HepG2 (cell line): Measurements from ENCODE around the gene HOXA5. TPM values are rescaled to one million over a fixed set of nuclear protein-coding genes. Genes with fewer than 3 reads are reported as not detected.

Experiments used
- ATAC-seq: fragments of 200-7000 bp; cut with Tn5 transposase; 3 replicates; pipeline ENCODE4 v1.9.1; 2020; ENCODE audit warnings: mild to moderate bottlenecking, moderate library complexity
- BruUV-seq: library from RNA; stranded (reverse); fragments of 400-500 nt; replicated peaks from 2 replicates; lab custom pipeline; 2021; lab: Mats Ljungman, UMichigan
- CTCF ChIA-PET: fragments of 300-600 bp; formaldehyde crosslinking; extraction: SDS; loops from one replicate; lab custom pipeline; 2021; ENCODE audit warnings: low total read pairs, inconsistent platforms, low intra/inter-chr PET ratio; lab: Yijun Ruan, JAX
- POLR2A ChIA-PET: fragments of 350-600 bp; sonication (Branson Sonifier 250); formaldehyde crosslinking; loops from one replicate; lab custom pipeline; 2020; ENCODE audit warnings: antibody characterized with exemption, inconsistent platforms; lab: Yijun Ruan, JAX
- DNase-seq: peaks from one replicate; pipeline ENCODE4 v3.0.0-alpha.2; 2015; ENCODE audit warnings: low spot score
- FAIRE-seq: peaks from 3 replicates; lab custom pipeline; 2011; peaks lifted over from hg19 to GRCh38; lab: Jason Lieb, UNC
- H2AFZ ChIP-seq: one replicate; pipeline ENCODE4 v1.6.1; 2011; ENCODE audit warnings: low read length, inconsistent platforms
- H3K27ac ChIP-seq: fragments of 300-600 bp; 3 replicates; pipeline ENCODE4 v1.8.0; 2011; ENCODE audit warnings: mixed run types, mild to moderate bottlenecking, mixed read lengths, low read length, inconsistent platforms; ENCODE audit not compliant: insufficient read depth; ENCODE audit errors: extremely low read length
- H3K27me3 ChIP-seq, 2 experiments: fragments of 200-600 bp in 1 of 2; 2 replicates in 1 of 2; 3 replicates in 1 of 2; pipeline versions ENCODE4 v1.6.0 to v1.8.0; 2011; ENCODE audit warnings: low read length in 2 of 2, mild to moderate bottlenecking in 2 of 2, moderate library complexity in 2 of 2, inconsistent platforms in 1 of 2; ENCODE audit not compliant: insufficient read depth in 2 of 2, control insufficient read depth in 1 of 2
- H3K36me3 ChIP-seq, 2 experiments: fragments of 200-600 bp in 1 of 2; replicated peaks in 1 of 2; 2 replicates in 1 of 2; 3 replicates in 1 of 2; pipeline versions ENCODE4 v1.5.1 to v1.8.0; 2011; ENCODE audit warnings: low read length in 2 of 2, inconsistent platforms in 1 of 2; ENCODE audit not compliant: insufficient read depth in 2 of 2, control insufficient read depth in 1 of 2
- H3K4me1 ChIP-seq: 2 replicates; pipeline ENCODE4 v1.5.1; 2012; ENCODE audit warnings: low read length, inconsistent platforms; ENCODE audit not compliant: insufficient read depth
- H3K4me2 ChIP-seq: 2 replicates; pipeline ENCODE4 v1.6.0; 2011; ENCODE audit warnings: low read depth, low read length, inconsistent platforms
- H3K4me3 ChIP-seq, 3 experiments: fragments of 200-600 bp in 1 of 3; sonication (generic), shearing (Covaris generic) in 1 of 3; replicated peaks in 1 of 3; 2 replicates each; pipeline ENCODE4 v1.5.1; 2011 to 2016; ENCODE audit warnings: low read length in 3 of 3, inconsistent platforms in 2 of 3, low read depth in 2 of 3, mild to moderate bottlenecking in 2 of 3, control low read depth in 1 of 3, mixed read lengths in 1 of 3; ENCODE audit not compliant: insufficient read depth in 1 of 3
- H3K79me2 ChIP-seq: one replicate; pipeline ENCODE4 v1.6.1; 2011; ENCODE audit warnings: low read length, inconsistent platforms; ENCODE audit not compliant: insufficient read depth
- H3K9ac ChIP-seq: 2 replicates; pipeline ENCODE4 v1.6.0; 2011; ENCODE audit warnings: mild to moderate bottlenecking, low read depth, low read length, inconsistent platforms; ENCODE audit not compliant: insufficient read depth
- H3K9me3 ChIP-seq: 2 replicates; pipeline ENCODE4 v1.5.1; 2012; ENCODE audit warnings: mild to moderate bottlenecking, low read length
- H4K20me1 ChIP-seq: 2 replicates; pipeline ENCODE4 v1.6.0; 2011; ENCODE audit warnings: inconsistent platforms, mild to moderate bottlenecking, low read length, moderate library complexity; ENCODE audit not compliant: insufficient read depth
- DPF2 ChIP-seq: sonication (generic); formaldehyde crosslinking; IDR thresholded peaks from 2 replicates; pipeline ENCODE4 v1.4.0; 2020; ENCODE audit warnings: mild to moderate bottlenecking, low read depth, missing genetic modification reagents, borderline replicate concordance
- HOXA5 ChIP-seq: sonication (generic); formaldehyde crosslinking; IDR thresholded peaks from 2 replicates; pipeline ENCODE4 v1.4.0; 2020; ENCODE audit warnings: missing genetic modification reagents
- MED1 ChIP-seq: sonication (generic); formaldehyde crosslinking; IDR thresholded peaks from 2 replicates; pipeline ENCODE4 v1.4.0; 2020; ENCODE audit warnings: missing genetic modification reagents
- PTBP1 ChIP-seq: fragments of 200-400 bp; formaldehyde crosslinking; IDR thresholded peaks from 2 replicates; pipeline ENCODE4 v1.6.1; 2018; ENCODE audit warnings: low read length, low read depth; ENCODE audit not compliant: poor library complexity, severe bottlenecking
- REXO4 ChIP-seq: sonication (generic); formaldehyde crosslinking; IDR thresholded peaks from 2 replicates; pipeline ENCODE4 v1.8.0; 2022; ENCODE audit warnings: missing genetic modification reagents, mild to moderate bottlenecking, borderline replicate concordance
- SAP130 ChIP-seq: IDR thresholded peaks from 2 replicates; pipeline ENCODE4 v1.6.1; 2016; ENCODE audit warnings: low read depth
- SP4 ChIP-seq: sonication (generic); formaldehyde crosslinking; IDR thresholded peaks from 2 replicates; pipeline ENCODE4 v1.8.1; 2023; ENCODE audit warnings: mild to moderate bottlenecking, missing genetic modification reagents
- SP5 ChIP-seq: IDR thresholded peaks from 2 replicates; pipeline ENCODE4 v1.6.1; 2016; ENCODE audit warnings: low read depth, borderline replicate concordance
- ZFYVE20 ChIP-seq: sonication (generic); formaldehyde crosslinking; IDR thresholded peaks from 2 replicates; pipeline ENCODE4 v1.8.0; 2023; ENCODE audit warnings: low read depth, mild to moderate bottlenecking, moderate library complexity, missing genetic modification reagents, borderline replicate concordance
- ZNF24 ChIP-seq: fragments of 450-650 bp; IDR thresholded peaks from 2 replicates; pipeline ENCODE4 v1.6.1; 2017; ENCODE audit warnings: antibody characterized with exemption, mild to moderate bottlenecking
- ZNF264 ChIP-seq: sonication (generic); formaldehyde crosslinking; IDR thresholded peaks from 2 replicates; pipeline ENCODE4 v1.4.0; 2020; ENCODE audit warnings: missing genetic modification reagents
- ZNF292 ChIP-seq: sonication (generic); formaldehyde crosslinking; IDR thresholded peaks from 2 replicates; pipeline ENCODE4 v1.8.1; 2022; ENCODE audit warnings: mild to moderate bottlenecking, low read depth, missing genetic modification reagents, borderline replicate concordance
- ZNF33B ChIP-seq: sonication (generic); formaldehyde crosslinking; IDR thresholded peaks from 2 replicates; pipeline ENCODE4 v1.5.1; 2020; ENCODE audit warnings: mild to moderate bottlenecking, missing genetic modification reagents
- ZNF552 ChIP-seq: sonication (generic); formaldehyde crosslinking; IDR thresholded peaks from 2 replicates; pipeline ENCODE4 v1.9.0; 2022; ENCODE audit warnings: missing genetic modification reagents, mild to moderate bottlenecking, borderline replicate concordance
- ZNF562 ChIP-seq: sonication (generic); formaldehyde crosslinking; IDR thresholded peaks from 2 replicates; pipeline ENCODE4 v1.8.0; 2022; ENCODE audit warnings: missing genetic modification reagents, borderline replicate concordance
- WGBS: methylation state at CpG from one replicate; pipeline ENCODE4 v1.1.6; 2017; ENCODE audit warnings: low lambda C conversion rate; 5-methylcytosine and 5-hydroxymethylcytosine counted together
- in situ Hi-C: cut with HindIII; loops from 2 replicates; pipeline ENCODE4 v1.10.0; 2017; ENCODE audit warnings: low pct_unique_long_range_greater_than_20kb; ENCODE audit not compliant: extremely low pct_ligation_motif_present
- intact Hi-C: fragments of 100-400 bp; cut with micrococcal nuclease; formaldehyde crosslinking; loops from one replicate; pipeline ENCODE4 v1.10.0; 2022; ENCODE audit not compliant: unreplicated experiment
- polyA plus RNA-seq, 8 experiments: library from polyadenylated mRNA; depleted of rRNA in 3 of 8; stranded (reverse) in 7 of 8; unstranded in 1 of 8; fragments of >200 nt; fragmentation: Illumina TruSeq in 4 of 8; extraction: Trizol in 4 of 8; gene quantifications; 2 replicates each; pipeline versions ENCODE4 v1.2.1 to v1.2.3, GENCODE V29; 2011 to 2016; ENCODE audit warnings: low read depth in 4 of 8, missing spikeins in 1 of 8, mixed read lengths in 1 of 8; ENCODE audit not compliant: insufficient read depth in 1 of 8
- total RNA-seq, 5 experiments: library from RNA; depleted of rRNA; stranded (reverse); fragments of >200 nt; fragmentation: Illumina TruSeq; extraction: Trizol; gene quantifications; 2 replicates each; pipeline ENCODE4 v1.2.3, GENCODE V29; 2016; ENCODE audit warnings: low read depth in 1 of 5
- TF ChIP-seq, protein P1 (sequence below): sonication (generic); formaldehyde crosslinking; conservative IDR thresholded peaks from 2 replicates; pipeline ENCODE4 v1.8.0; 2022; ENCODE audit warnings: low read depth, missing genetic modification reagents

Gene HOXA5
- total and polyA plus RNA-seq, 2 of the 13 experiments (the other 11 are each of a cell fraction or from before 2014, with no cell fraction given) = 3.2 to 3.6 TPM

DNA sequence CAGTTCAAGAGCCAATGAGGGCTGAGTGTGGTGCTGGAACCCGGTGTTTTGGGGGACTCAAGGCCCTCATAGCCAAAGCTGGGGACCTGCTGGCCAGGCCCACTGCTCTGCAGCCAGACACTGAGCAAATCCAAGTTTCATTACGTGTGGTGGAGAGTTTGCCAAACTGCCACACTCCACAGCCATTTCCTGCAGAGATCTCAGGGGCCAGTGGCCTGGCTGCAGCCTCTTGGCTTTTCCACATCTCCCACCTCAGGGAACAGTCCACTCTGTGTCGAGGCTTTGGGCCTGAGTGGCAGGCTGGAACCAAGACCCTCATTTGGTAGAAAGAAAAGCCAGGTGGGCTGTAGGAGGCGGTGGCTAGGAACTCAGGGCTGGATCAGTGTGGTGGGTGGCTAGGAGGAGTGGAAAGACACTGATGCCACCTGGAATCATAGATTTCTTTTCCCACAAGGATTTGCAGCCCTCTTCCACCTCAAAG is 38.4 kb upstream of the HOXA5 start:
- Histone ChIP-seq H2AFZ (no peak overlapping the region), H3K9me3 (no peaks in the 10 kb centered on the region), H3K79me2 (no peaks in the 10 kb centered on the region), H3K27me3 (peaks cover 27 to 90% of the 10 kb centered on the region in 2 experiments), H3K4me1 (peaks cover 38% of the 10 kb centered on the region), H3K4me3 (no peak overlapping the region), H3K9ac (no peak overlapping the region), H4K20me1 (peaks cover 6% of the 10 kb centered on the region; the same call in 1 of the 2 replicates), H3K36me3 (no peaks in the 10 kb centered on the region), H3K27ac (no peak overlapping the region), H3K4me2 (no peak overlapping the region)
- TF ChIP-seq SAP130 (no peak), HOXA5 (no peak), ZNF562 (CRISPR knock-in tag) (no peak)
- TF ChIP-seq, protein P1, sequence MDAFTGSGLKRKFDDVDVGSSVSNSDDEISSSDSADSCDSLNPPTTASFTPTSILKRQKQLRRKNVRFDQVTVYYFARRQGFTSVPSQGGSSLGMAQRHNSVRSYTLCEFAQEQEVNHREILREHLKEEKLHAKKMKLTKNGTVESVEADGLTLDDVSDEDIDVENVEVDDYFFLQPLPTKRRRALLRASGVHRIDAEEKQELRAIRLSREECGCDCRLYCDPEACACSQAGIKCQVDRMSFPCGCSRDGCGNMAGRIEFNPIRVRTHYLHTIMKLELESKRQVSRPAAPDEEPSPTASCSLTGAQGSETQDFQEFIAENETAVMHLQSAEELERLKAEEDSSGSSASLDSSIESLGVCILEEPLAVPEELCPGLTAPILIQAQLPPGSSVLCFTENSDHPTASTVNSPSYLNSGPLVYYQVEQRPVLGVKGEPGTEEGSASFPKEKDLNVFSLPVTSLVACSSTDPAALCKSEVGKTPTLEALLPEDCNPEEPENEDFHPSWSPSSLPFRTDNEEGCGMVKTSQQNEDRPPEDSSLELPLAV (CRISPR knock-in tag) = no peak
- no TSS peak for BruUV-seq
- no peak for ATAC-seq
- intact Hi-C loops = no loop called here
- WGBS = 20% methylated on average over 1 of the region's 4 CpGs
- ChIA-PET POLR2A (no interaction called here), CTCF (no interaction called here)
- DNase-seq = no peak
- in situ Hi-C loops = no loop called here
- no peak for FAIRE-seq

DNA sequence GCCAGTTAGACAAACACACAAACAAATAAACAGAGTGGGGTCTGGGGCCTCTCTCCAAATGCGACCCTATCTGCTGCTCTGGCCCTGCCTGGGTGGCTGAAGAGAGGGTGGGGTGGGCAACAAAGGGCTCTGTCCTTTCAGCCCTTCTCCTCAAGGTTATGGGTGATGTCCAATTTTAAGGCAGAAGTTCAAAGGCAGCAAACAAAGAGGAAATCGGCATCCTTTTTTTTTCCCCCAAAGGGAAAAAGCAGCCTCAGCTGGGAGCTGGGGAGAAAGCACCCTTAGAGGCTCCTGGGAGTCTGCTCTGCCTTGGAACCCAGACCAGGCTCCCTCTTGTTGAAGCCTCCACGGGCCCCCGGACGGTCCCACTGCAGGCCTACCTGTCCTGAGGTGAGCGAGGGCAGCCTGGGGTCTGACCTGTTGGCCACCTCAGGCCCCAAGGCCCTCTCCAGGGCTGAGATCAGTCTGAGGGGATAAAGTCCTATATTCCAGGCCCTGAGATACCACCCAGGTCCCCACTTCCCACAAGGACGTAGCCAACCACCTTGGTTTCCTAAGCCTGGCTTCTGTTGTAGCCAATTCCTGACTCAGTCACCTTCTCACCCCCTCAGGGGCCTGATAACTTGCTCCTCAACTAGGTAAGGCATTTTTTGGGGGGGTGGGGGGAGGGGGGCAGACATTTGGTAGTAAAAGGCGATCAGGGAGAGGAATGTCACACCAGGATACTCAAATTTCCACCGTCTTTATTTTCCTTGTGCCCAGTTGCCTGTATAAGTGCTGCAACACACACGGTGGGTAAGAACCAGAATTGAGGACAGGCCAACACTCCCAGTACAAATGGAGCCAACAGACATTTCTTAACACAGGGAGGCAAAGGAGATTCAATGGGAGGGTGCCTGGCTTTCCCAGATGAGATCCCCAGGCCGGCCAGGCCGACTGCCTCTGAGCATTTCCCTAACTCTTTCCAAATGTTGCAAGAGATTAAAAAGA is 37.2 kb upstream of the HOXA5 start:
- H3K36me3 ChIP-seq = no peaks in the 10 kb centered on the region
- peak overlapping the region in 2 of 3 experiments; percentile 40 to 62; a peak in 2 of 6 replicates for H3K4me3 ChIP-seq
- TF ChIP-seq DPF2 (CRISPR knock-in tag) = no peak
- TF ChIP-seq MED1 (CRISPR knock-in tag) = no peak
- TF ChIP-seq ZNF552 = no peak
- TF ChIP-seq PTBP1 = no peak
- no peak for TF ChIP-seq ZNF24
- no peak for TF ChIP-seq REXO4 (CRISPR knock-in tag)
- no peak for TF ChIP-seq ZNF292
- TF ChIP-seq ZNF264 (CRISPR knock-in tag) = no peak
- TF ChIP-seq SP4 (CRISPR knock-in tag) = no peak
- no peak for TF ChIP-seq SP5
- TF ChIP-seq ZNF33B (CRISPR knock-in tag) = no peak
- no peak for TF ChIP-seq ZFYVE20 (CRISPR knock-in tag)
- CTCF ChIA-PET = no interaction called here
- in situ Hi-C loops = no loop called here
- BruUV-seq = no TSS peak
- peaks cover 38% of the 10 kb centered on the region for H3K4me1 ChIP-seq
- H4K20me1 ChIP-seq = peaks cover 6% of the 10 kb centered on the region; the same call in 1 of the 2 replicates
- FAIRE-seq = no peak
- POLR2A ChIA-PET = no interaction called here
- no peaks in the 10 kb centered on the region for H3K79me2 ChIP-seq
- peaks cover 23 to 88% of the 10 kb centered on the region in 2 experiments for H3K27me3 ChIP-seq
- H3K4me2 ChIP-seq = peak overlapping the region; percentile 83; the same call in 1 of the 2 replicates
- no peaks in the 10 kb centered on the region for H3K9me3 ChIP-seq
- WGBS = 66% methylated on average over 12 of the region's 12 CpGs
- H3K27ac ChIP-seq = no peak overlapping the region
- ATAC-seq = no peak
- H2AFZ ChIP-seq = no peak overlapping the region
- intact Hi-C loops = no loop called here
- H3K9ac ChIP-seq = no peak overlapping the region
- no peak for DNase-seq
